H9 (cell line): ENCODE data around the gene TET3. TPM values are rescaled to one million over a fixed set of nuclear protein-coding genes. Genes with fewer than 3 reads are reported as not detected.
A peak's percentile ranks its signal among the peaks of the same experiment; 100 is the strongest.

Experiments used
- DNase-seq: peaks from one replicate; pipeline ENCODE4 v3.0.0-alpha.2; 2017
- H2AFZ ChIP-seq: one replicate; pipeline ENCODE4 v1.6.1; 2013; ENCODE audit warnings: mild to moderate bottlenecking, low read length, control low read depth, moderate library complexity
- H2AK5ac ChIP-seq: 2 replicates; pipeline ENCODE4 v1.6.1; 2013; ENCODE audit warnings: low read length, control low read depth, mixed read lengths; ENCODE audit not compliant: insufficient read length
- H2BK120ac ChIP-seq: one replicate; pipeline ENCODE4 v1.6.1; 2013; ENCODE audit warnings: low read depth, mild to moderate bottlenecking, low read length, control low read depth, inconsistent platforms; ENCODE audit not compliant: poor library complexity, severe bottlenecking
- H2BK12ac ChIP-seq: 2 replicates; pipeline ENCODE4 v1.6.1; 2013; ENCODE audit warnings: low read length, control low read depth, mixed read lengths, low read depth; ENCODE audit not compliant: insufficient read length
- H2BK15ac ChIP-seq: 2 replicates; pipeline ENCODE4 v1.6.1; 2013; ENCODE audit warnings: low read depth, low read length, control low read depth
- H2BK20ac ChIP-seq: one replicate; pipeline ENCODE4 v1.6.1; 2013; ENCODE audit warnings: low read depth, mild to moderate bottlenecking, low read length, control low read depth, inconsistent platforms; ENCODE audit not compliant: poor library complexity, severe bottlenecking
- H2BK5ac ChIP-seq: 2 replicates; pipeline ENCODE4 v1.6.1; 2013; ENCODE audit warnings: low read length, control low read depth, mixed read lengths; ENCODE audit not compliant: insufficient read length
- H3K14ac ChIP-seq: 2 replicates; pipeline ENCODE4 v1.6.1; 2013; ENCODE audit warnings: low read length, control low read depth; ENCODE audit not compliant: insufficient read depth
- H3K18ac ChIP-seq: 2 replicates; pipeline ENCODE4 v1.6.1; 2013; ENCODE audit warnings: low read depth, mild to moderate bottlenecking, mixed read lengths, low read length, control low read depth; ENCODE audit not compliant: insufficient read length
- H3K23ac ChIP-seq: 2 replicates; pipeline ENCODE4 v1.6.1; 2013; ENCODE audit warnings: low read length, control low read depth, mixed read lengths, low read depth; ENCODE audit not compliant: insufficient read length
- H3K23me2 ChIP-seq: 2 replicates; pipeline ENCODE4 v1.6.1; 2013; ENCODE audit warnings: low read depth, mild to moderate bottlenecking, mixed read lengths, low read length, control low read depth; ENCODE audit not compliant: insufficient read length, poor library complexity, severe bottlenecking
- H3K27ac ChIP-seq: 2 replicates; pipeline ENCODE4 v1.5.1; 2013; ENCODE audit warnings: low read length, control low read depth, mixed read lengths, low read depth; ENCODE audit not compliant: insufficient read length
- H3K27me3 ChIP-seq: 2 replicates; pipeline ENCODE4 v1.6.1; 2013; ENCODE audit warnings: low read length, control low read depth, inconsistent platforms; ENCODE audit not compliant: insufficient read depth
- H3K4ac ChIP-seq: 2 replicates; pipeline ENCODE4 v1.6.1; 2013; ENCODE audit warnings: low read depth, mild to moderate bottlenecking, control low read depth, inconsistent platforms, low read length, moderate library complexity
- H3K4me1 ChIP-seq: 2 replicates; pipeline ENCODE4 v1.6.1; 2013; ENCODE audit warnings: low read length, control low read depth, inconsistent platforms; ENCODE audit not compliant: insufficient read depth
- H3K4me2 ChIP-seq: 2 replicates; pipeline ENCODE4 v1.6.1; 2013; ENCODE audit warnings: low read length, control low read depth, mixed read lengths; ENCODE audit not compliant: insufficient read length, insufficient read depth
- H3K56ac ChIP-seq: 2 replicates; pipeline ENCODE4 v1.6.1; 2013; ENCODE audit warnings: low read depth, mild to moderate bottlenecking, mixed read lengths, low read length, control low read depth; ENCODE audit not compliant: insufficient read length
- H3K79me1 ChIP-seq: 2 replicates; pipeline ENCODE4 v1.6.1; 2013; ENCODE audit warnings: low read depth, mild to moderate bottlenecking, moderate library complexity, low read length, control low read depth, inconsistent platforms; ENCODE audit not compliant: insufficient read depth, poor library complexity, severe bottlenecking
- H3K79me2 ChIP-seq: 2 replicates; pipeline ENCODE4 v1.6.1; 2013; ENCODE audit warnings: low read length, control low read depth, inconsistent platforms; ENCODE audit not compliant: insufficient read depth
- H3K9ac ChIP-seq: 2 replicates; pipeline ENCODE4 v1.6.1; 2013; ENCODE audit warnings: low read length, control low read depth, mixed read lengths; ENCODE audit not compliant: insufficient read length; ENCODE audit errors: extremely low read depth
- H3K9me3 ChIP-seq: one replicate; pipeline ENCODE4 v1.6.1; 2013; ENCODE audit warnings: low read depth, low read length, inconsistent platforms; ENCODE audit not compliant: control insufficient read depth
- H3T11ph ChIP-seq: one replicate; pipeline ENCODE4 v1.6.1; 2013; ENCODE audit warnings: mild to moderate bottlenecking, low read length, control low read depth, inconsistent platforms
- H4K20me1 ChIP-seq: one replicate; pipeline ENCODE4 v1.6.1; 2013; ENCODE audit not compliant: control insufficient read depth, insufficient read length, insufficient read depth
- H4K5ac ChIP-seq: 2 replicates; pipeline ENCODE4 v1.6.1; 2013; ENCODE audit warnings: low read depth, mild to moderate bottlenecking, mixed read lengths, low read length, control low read depth; ENCODE audit not compliant: insufficient read length
- H4K8ac ChIP-seq: replicated peaks from 2 replicates; pipeline ENCODE4 v1.6.1; 2013; ENCODE audit warnings: low read length, control low read depth, mixed read lengths, low read depth; ENCODE audit not compliant: insufficient read length
- H4K91ac ChIP-seq: 2 replicates; pipeline ENCODE4 v1.6.1; 2013; ENCODE audit warnings: low read depth, mild to moderate bottlenecking, moderate library complexity, mixed read lengths, low read length, control low read depth; ENCODE audit not compliant: insufficient read length
- H3K27ac Mint-ChIP-seq, 3 experiments: 2 replicates in 2 of 3; 3 replicates in 1 of 3; pipeline ENCODE4 v1.8.0; 2020 to 2021; ENCODE audit warnings: mixed read lengths in 3 of 3, mild to moderate bottlenecking in 1 of 3, moderate library complexity in 1 of 3
- H3K27me3 Mint-ChIP-seq: 2 replicates; pipeline ENCODE4 v1.8.0; 2021; ENCODE audit warnings: low read depth, mild to moderate bottlenecking, moderate library complexity, mixed read lengths
- H3K36me3 Mint-ChIP-seq, 3 experiments: 2 replicates in 2 of 3; 3 replicates in 1 of 3; pipeline ENCODE4 v1.8.0; 2020 to 2021; ENCODE audit warnings: low read depth in 3 of 3, mixed read lengths in 3 of 3; ENCODE audit not compliant: insufficient read depth in 1 of 3
- H3K4me1 Mint-ChIP-seq, 2 experiments: 2 replicates each; pipeline ENCODE4 v1.8.0; 2020; ENCODE audit warnings: mixed read lengths in 2 of 2
- H3K4me3 Mint-ChIP-seq, 2 experiments: 2 replicates in 1 of 2; 3 replicates in 1 of 2; pipeline ENCODE4 v1.8.0; 2020 to 2021; ENCODE audit warnings: mild to moderate bottlenecking in 2 of 2, mixed read lengths in 2 of 2, moderate library complexity in 1 of 2
- H3K9me3 Mint-ChIP-seq, 2 experiments: 2 replicates in 1 of 2; 3 replicates in 1 of 2; pipeline ENCODE4 v1.8.0; 2020; ENCODE audit warnings: mild to moderate bottlenecking in 2 of 2, mixed read lengths in 2 of 2, moderate library complexity in 1 of 2
- CTCF ChIP-seq: fragments of 200-600 bp; sonication (generic); conservative IDR thresholded peaks from 3 replicates; pipeline ENCODE4 v1.8.0; 2021; ENCODE audit warnings: antibody characterized with exemption, mild to moderate bottlenecking
- WGBS: extraction: QIAGEN DNeasy Blood & Tissue Kit; methylation state at CpG from one replicate; pipeline ENCODE4 v1.1.7; 2013; ENCODE audit warnings: missing lambda C conversion rate, low lambda C conversion rate, mixed read lengths; ENCODE audit not compliant: insufficient read length; ENCODE audit errors: extremely low coverage; 5-methylcytosine and 5-hydroxymethylcytosine counted together
- total RNA-seq: library from RNA; stranded (reverse); gene quantifications from 2 replicates; pipeline ENCODE4 v1.2.1, GENCODE V29; 2021

The TET3 gene
- total RNA-seq, 1 experiment from 2014 or later, result 24.7 TPM

- no peak overlapping the region for H3K9ac ChIP-seq
- H2BK12ac ChIP-seq, result no peak overlapping the region
- no peak overlapping the region for H3K56ac ChIP-seq
- H3K4me2 ChIP-seq, result no peak overlapping the region
- no peak overlapping the region for H3K18ac ChIP-seq
- no peak overlapping the region for H2BK5ac ChIP-seq
- peaks cover 7% of the 10 kb centered on the region; the same call in 1 of the 2 replicates for H3K79me2 ChIP-seq
- no peak overlapping the region for H4K8ac ChIP-seq
- H2BK120ac ChIP-seq, result no peak overlapping the region
- H2BK15ac ChIP-seq, result no peak overlapping the region
- DNase-seq, result peak; percentile 32
- no peak overlapping the region for H3K23ac ChIP-seq
- H2AK5ac ChIP-seq, result no peak overlapping the region
- Mint-ChIP-seq H3K4me1 (peaks cover 57 to 63% of the 10 kb centered on the region in 2 experiments), H3K4me3 (no peak overlapping the region; a peak in 1 of 5 replicates), H3K27ac (no peak overlapping the region; a peak in 1 of 7 replicates), H3K9me3 (no peaks in the 10 kb centered on the region; a peak in 1 of 5 replicates), H3K36me3 (peaks cover 0 to 4% (median 0%) of the 10 kb centered on the region in 3 experiments; a peak in 2 of 7 replicates), H3K27me3 (peaks cover 18% of the 10 kb centered on the region)
- H3K9me3 ChIP-seq, result no peaks in the 10 kb centered on the region
- WGBS, result no CpG with 5 or more reads among the region's 6 CpGs
- peak; percentile 38; the same call in 1 of the 3 replicates for TF ChIP-seq CTCF
- H4K91ac ChIP-seq, result no peak overlapping the region
- H4K5ac ChIP-seq, result no peak overlapping the region
- no peak overlapping the region for H3K4ac ChIP-seq
- no peaks in the 10 kb centered on the region; the same call in 1 of the 2 replicates for H3K27me3 ChIP-seq
- H3T11ph ChIP-seq, result no peak overlapping the region
- no peak overlapping the region for H2AFZ ChIP-seq
- H2BK20ac ChIP-seq, result no peak overlapping the region
- peaks cover 3% of the 10 kb centered on the region; the same call in 1 of the 2 replicates for H3K4me1 ChIP-seq
- no peak overlapping the region for H3K27ac ChIP-seq
- no peaks in the 10 kb centered on the region for H4K20me1 ChIP-seq
- H3K23me2 ChIP-seq, result no peaks in the 10 kb centered on the region
- H3K79me1 ChIP-seq, result no peaks in the 10 kb centered on the region
- no peak overlapping the region for H3K14ac ChIP-seq
Measured at GRCh38 chr2:73997813-73998212, 13.1 kb downstream of the TET3 start.
